ENCODE results near the gene HACE1. TPM values are rescaled to one million over a fixed set of nuclear protein-coding genes. Genes with fewer than 3 reads are reported as not detected.

The HACE1 gene
- total RNA-seq, 1 donor from 2014 or later, result 14.8 TPM

DNA sequence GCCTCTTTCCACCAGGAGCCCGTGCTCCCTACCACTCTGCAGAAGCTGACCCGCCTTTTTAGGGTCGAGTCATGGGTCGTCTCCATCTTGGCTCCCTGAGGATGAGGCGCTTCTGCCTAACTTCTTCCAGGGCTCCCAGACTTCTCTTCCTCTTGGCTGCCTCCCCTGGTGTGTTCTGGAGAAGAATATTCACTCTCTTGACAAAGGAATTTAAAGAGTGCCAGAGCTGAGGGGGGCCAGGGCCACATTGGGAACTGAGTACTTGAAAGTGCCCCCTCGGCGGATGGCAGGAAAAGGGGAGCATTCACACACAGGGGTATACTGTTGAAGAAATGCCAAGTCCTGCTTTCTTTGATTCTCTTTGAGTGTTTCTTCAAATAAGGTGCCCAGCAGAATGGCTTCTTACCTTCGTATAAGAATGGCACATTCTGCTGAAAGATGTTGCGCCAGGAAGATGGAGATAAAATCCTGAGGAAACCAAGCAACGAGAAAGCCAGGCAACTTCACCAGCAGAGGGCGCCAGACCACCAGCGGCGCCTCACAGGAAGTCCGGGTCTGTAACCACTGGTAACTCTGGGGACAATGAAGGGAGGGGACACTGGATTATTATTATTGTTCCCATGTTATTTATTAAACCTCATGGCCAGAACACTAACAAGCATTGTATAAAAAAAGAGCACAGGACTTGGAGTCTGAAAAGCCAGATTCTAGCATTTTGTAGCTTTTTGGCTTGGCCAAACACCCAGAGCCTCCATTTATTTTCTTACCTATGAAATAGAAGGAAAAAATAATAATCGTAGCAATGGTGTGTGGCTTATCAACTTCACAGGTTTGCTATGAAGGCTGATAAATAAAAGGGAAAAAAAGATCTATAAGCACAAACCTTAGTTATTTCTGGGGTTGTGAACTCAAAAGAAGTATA lies 176.7 kb downstream of the HACE1 start:
- Histone ChIP-seq H3K27me3 (no peaks in the 10 kb centered on the region), H3K9me3 (no peaks in the 10 kb centered on the region), H3K4me3 (no peak overlapping the region), H3K27ac (no peak overlapping the region), H3K4me1 (no peaks in the 10 kb centered on the region), H3K36me3 (no peaks in the 10 kb centered on the region)
- intact Hi-C loops (cut with DNase I), result no loop called here
- TF ChIP-seq CTCF (IDR thresholded peaks at IDR 0.05), result peak; percentile 80
- ATAC-seq, result peak; percentile 87
- peak; percentile 73 for DNase-seq

GRCh38 chr6:104680539-104680938 lies 179.2 kb downstream of the HACE1 start:
- TF ChIP-seq CTCF (IDR thresholded peaks at IDR 0.05), result no peak
- no peak for DNase-seq
- Histone ChIP-seq H3K27ac (no peak overlapping the region), H3K36me3 (no peaks in the 10 kb centered on the region), H3K4me3 (no peak overlapping the region), H3K9me3 (no peaks in the 10 kb centered on the region), H3K4me1 (no peaks in the 10 kb centered on the region), H3K27me3 (no peaks in the 10 kb centered on the region)
- no peak for ATAC-seq
- intact Hi-C loops (cut with DNase I), result no loop called here

DNA sequence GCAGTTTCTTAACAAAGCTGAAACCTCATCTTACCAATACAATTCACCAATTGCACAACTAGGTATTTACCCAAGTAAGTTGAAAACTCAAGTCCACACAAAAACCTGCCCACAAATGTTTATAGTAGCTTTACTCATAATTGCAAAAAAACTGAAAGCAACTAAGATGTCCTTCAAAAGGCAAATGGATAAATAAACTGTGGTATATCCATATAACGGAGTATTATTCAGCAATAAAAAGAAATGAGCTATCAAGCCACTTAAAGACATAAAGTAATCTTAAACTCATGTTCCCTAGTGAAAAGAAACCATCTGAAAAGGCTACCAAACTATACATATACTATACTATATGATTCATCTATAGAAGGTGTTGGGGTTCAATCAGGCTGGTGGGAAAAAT lies 179.7 kb downstream of the HACE1 start:
- no peaks in the 10 kb centered on the region for H3K27me3 ChIP-seq
- intact Hi-C loops (cut with DNase I), result no loop called here
- no peak for TF ChIP-seq CTCF (IDR thresholded peaks at IDR 0.05)
- no peaks in the 10 kb centered on the region for H3K4me1 ChIP-seq
- ATAC-seq (no peak), DNase-seq (no peak)
- H3K4me3 ChIP-seq, result no peak overlapping the region
- H3K36me3 ChIP-seq, result no peaks in the 10 kb centered on the region
- no peak overlapping the region for H3K27ac ChIP-seq
- H3K9me3 ChIP-seq, result no peaks in the 10 kb centered on the region

Other genes starting within 250 kb of the HACE1 start
- not detected for gene LIN28B, start 97.2 kb upstream of the HACE1 start, total RNA-seq